Glomerular visceral epithelial cell (primary cell): ENCODE results near the gene JAKMIP1.

Source experiments
- DNase-seq: peaks from one replicate; pipeline ENCODE4 v3.0.0-alpha.2; 2016; ENCODE audit errors: extremely low spot score

Gene JAKMIP1

GRCh38 chr4:6180841-6181631, 19.3 kb downstream of the JAKMIP1 start:
- no peak for DNase-seq

GRCh38 chr4:6179362-6179761, 21.0 kb downstream of the JAKMIP1 start:
- DNase-seq = no peak

- no peak for DNase-seq
These were observed 21.6 kb downstream of the JAKMIP1 start for GRCh38 chr4:6178757-6179156.

GRCh38 chr4:6177587-6178197, 22.7 kb downstream of the JAKMIP1 start:
- no peak for DNase-seq

DNA sequence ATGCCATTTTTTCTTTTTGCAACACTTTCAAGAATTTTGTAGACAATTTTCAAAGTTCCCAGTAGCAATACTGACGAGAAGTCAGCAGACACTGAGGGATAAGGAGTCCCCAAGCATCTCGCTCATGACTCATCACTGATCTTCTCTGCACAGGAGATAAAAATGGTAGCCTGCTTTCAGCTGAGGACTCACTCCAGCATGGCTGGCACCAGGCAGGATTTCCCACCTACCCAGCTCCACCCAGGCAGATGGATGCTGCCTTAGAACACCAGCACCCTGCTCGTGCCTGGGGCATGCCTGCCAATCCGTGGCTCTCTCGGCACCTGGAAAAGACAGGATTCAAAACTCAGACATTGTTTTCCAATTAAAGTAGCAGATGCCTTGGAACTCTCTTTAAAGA, 24.9 kb downstream of the JAKMIP1 start:
- no peak for DNase-seq

DNA sequence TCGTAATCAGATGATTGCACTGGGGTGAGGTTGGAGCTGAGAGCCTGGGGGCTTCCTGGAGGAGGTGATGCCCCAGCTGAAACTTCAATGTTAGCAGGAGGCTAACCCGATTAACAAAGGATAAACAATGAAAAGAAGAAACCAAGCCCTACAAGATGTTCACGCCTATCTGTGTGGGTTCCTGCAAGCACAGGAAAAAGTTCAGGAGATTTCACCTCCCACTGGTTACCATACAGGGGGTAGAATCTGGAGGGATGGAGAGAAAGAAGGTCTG, 27.5 kb downstream of the JAKMIP1 start:
- no peak for DNase-seq

GRCh38 chr4:6172093-6172926, 28.0 kb downstream of the JAKMIP1 start:
- no peak for DNase-seq

DNA sequence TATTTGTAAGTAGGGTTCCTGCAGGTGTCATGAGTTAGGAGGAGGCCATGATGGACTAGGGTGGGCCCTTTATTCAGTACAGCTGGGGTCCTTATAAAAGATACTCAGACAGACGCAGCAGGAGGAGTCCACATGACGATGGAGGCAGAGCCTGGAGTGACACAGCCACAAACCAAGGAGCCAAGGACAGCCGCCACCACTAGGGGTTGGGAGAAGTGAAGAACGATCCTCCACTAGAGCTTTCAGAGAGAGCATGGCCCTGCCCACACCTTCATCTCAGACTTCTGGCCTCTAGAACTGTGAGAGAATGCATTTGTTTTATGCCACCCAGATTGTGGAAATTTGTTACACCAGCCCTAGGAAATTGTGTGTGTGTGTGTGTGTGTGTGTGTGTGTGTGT, 31.1 kb downstream of the JAKMIP1 start:
- DNase-seq = no peak

DNA sequence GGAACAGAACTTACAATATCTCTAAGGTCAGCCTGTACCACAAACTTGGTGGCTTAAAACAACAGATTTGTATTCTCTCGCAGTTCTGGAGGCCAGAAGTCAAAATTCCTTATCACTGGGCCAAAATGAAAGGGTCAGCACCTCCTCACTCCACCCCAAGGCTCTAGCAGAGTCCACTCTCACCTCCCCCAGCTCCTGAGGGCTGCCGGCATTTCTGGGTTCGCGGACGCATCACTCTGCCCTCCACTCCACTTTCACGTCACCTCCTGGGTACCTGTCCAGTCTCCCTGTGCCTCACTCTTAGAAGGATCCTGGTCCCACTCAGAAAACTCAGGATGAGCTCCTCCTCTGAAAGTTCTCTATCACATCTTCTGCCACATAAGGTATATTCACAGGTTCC, 34.6 kb downstream of the JAKMIP1 start:
- DNase-seq = no peak

DNA sequence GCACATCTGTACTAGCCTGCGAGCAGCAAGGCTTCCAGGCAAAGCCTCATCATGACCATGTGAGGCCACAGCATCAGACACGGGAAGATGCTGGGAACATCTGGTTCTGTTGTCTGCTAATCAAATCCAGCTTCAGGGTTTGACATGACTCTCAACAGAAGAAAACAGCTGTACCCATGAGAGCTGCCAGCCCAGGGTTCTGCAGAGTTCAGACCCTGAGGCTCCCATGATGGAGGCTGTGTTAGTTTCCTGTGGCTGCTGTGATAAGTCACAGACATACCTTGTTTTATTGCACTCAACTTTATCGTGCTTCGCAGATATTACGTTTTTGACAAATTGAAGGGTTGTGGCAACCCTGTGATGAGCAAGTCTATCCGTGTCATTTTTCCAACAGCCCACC, 37.5 kb downstream of the JAKMIP1 start:
- DNase-seq = no peak

- no peak for DNase-seq
These were observed 38.4 kb downstream of the JAKMIP1 start for GRCh38 chr4:6161921-6162464.

- DNase-seq = no peak
These were observed 39.8 kb downstream of the JAKMIP1 start for GRCh38 chr4:6160536-6160935.

DNA sequence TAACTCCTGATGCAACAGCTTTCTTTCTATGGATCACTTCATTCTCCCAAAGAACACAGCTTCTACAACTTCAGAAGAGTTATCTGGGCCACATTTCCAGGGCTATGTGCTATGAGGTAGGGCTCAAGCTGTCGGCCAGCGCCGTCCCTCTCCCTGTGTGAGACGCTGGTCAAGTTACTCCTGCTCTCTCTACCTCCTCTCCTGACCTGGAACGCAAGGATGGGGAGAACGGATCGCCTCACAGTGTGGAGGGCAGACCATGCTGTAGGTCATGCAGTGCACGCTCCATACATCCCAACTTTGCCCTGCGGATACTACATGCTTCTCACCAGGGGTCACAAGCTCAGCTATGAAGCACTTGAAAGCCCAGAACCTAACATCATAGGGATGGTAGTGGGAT, 42.4 kb downstream of the JAKMIP1 start:
- no peak for DNase-seq

GRCh38 chr4:6155996-6156750, 44.2 kb downstream of the JAKMIP1 start:
- no peak for DNase-seq

GRCh38 chr4:6154875-6155274, 45.5 kb downstream of the JAKMIP1 start:
- no peak for DNase-seq

GRCh38 chr4:6153874-6154273, 46.5 kb downstream of the JAKMIP1 start:
- no peak for DNase-seq

DNA sequence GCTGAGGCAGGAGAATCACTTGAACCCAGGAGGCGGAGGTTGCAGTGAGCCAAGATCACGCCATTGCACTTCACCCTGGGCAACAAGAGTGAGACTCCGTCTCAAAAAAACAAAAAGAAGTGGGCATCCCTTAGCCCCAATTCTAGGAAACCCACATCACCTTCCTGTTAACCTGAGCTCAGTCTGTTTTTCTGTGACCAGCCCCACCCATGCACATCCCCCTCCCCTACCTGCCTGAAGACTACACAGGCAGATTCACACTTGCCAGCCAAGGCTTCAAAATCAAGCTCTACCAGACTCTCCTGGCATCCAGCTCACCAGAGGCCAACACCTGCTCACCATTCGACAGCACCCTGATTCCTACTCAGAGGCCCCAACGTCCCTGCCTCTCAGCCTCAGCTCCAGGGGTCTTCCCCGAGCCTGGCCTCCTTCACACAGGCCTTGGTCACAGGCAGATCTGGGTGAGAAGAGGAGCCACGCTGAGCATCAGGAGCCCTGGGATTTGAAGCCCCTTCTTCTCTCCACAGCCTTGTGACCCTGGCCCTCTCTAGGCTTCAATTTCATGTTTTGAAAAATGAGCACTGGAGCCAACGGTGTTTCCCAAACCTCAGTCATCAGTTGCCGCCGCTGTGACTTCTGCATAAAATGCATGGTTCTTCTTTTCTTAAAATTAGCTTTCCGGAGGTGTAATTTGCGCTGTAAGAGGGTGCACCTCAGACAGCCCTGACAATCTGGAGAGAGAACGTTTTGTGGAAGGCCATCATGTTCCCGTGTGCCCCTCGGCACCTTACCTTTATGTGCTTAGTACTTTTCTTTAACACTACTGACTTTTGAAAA, 47.3 kb downstream of the JAKMIP1 start:
- no peak for DNase-seq

DNA sequence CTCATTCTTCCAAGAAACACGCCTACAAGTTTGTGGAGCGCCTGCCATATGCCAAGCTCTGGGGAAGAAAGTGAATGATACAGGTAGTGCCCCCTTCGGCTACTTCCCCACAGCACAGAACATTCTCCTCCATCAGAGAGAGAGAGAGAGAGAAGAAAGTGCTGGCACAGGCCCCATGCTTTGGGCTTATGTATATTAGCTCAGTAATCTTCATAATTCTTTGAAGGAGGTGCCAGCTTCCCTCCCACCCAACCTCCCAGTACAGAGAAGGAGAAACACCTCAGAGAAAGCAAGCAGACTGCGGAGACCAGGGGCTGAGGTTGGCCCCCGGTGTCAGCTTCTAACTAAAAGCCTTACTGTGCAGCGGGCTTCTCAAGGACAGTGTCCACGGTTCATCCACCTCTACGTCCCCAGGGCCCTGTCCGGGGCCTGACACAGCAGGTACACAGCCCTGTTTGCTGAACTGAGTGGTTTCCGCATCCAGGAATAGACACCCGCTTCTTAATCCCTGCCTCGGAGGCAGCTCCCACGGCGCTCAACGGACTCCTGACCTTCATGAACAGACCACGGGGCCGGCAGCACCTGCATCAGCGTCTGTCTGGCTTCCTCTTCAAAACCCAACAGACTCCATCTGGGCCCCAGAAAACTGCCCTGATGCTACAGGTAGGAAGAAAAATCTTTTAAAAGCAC, 50.2 kb downstream of the JAKMIP1 start:
- DNase-seq = no peak

GRCh38 chr4:6148506-6149205, 51.7 kb downstream of the JAKMIP1 start:
- no peak for DNase-seq

GRCh38 chr4:6147441-6147840, 52.9 kb downstream of the JAKMIP1 start:
- DNase-seq = no peak
